Naive thymus-derived CD8-positive, alpha-beta T cell (primary cell): ENCODE results near the gene HDGF. TPM values are rescaled to one million over a fixed set of nuclear protein-coding genes. Genes with fewer than 3 reads are reported as not detected.

ENCODE experiments used
- ATAC-seq, 2 donors: fragments of 150-1000 bp; cut with Tn5 transposase in 1 of 2; sonication (Bioruptor Pico), chemical (Tn5 transposase) in 1 of 2; 1 replicate in 1 of 2; 2 replicates in 1 of 2; pipeline ENCODE4 v1.10.0; 2021; ENCODE audit warnings: mild to moderate bottlenecking in 2 of 2, moderate library complexity in 2 of 2
- POLR2A ChIA-PET: fragments of 350-600 bp; sonication (Branson Sonifier 250); formaldehyde crosslinking; loops from one replicate; lab custom pipeline; 2021; ENCODE audit warnings: antibody characterized with exemption; lab: Charles Lee
- DNase-seq, 10 donors: peaks; one replicate each; pipeline versions ENCODE4 v3.0.0 to v3.0.0-alpha.2; 2020 to 2022
- H3K27ac Mint-ChIP-seq, 10 donors: one replicate each; pipeline ENCODE4 v1.8.0; 2020 to 2022; ENCODE audit warnings: mild to moderate bottlenecking in 10 of 10, mixed read lengths in 10 of 10, moderate library complexity in 4 of 10, inconsistent platforms in 1 of 10
- H3K27me3 Mint-ChIP-seq, 5 donors: one replicate each; pipeline ENCODE4 v1.8.0; 2021 to 2022; ENCODE audit warnings: mixed read lengths in 5 of 5
- H3K36me3 Mint-ChIP-seq, 3 donors: one replicate each; pipeline ENCODE4 v1.8.0; 2020 to 2022; ENCODE audit warnings: mixed read lengths in 3 of 3, mild to moderate bottlenecking in 2 of 3, inconsistent platforms in 1 of 3
- H3K4me1 Mint-ChIP-seq, 4 donors: one replicate each; pipeline ENCODE4 v1.8.0; 2021 to 2022; ENCODE audit warnings: mixed read lengths in 4 of 4
- H3K4me3 Mint-ChIP-seq, 10 donors: one replicate each; pipeline ENCODE4 v1.8.0; 2020 to 2022; ENCODE audit warnings: mild to moderate bottlenecking in 10 of 10, mixed read lengths in 10 of 10, moderate library complexity in 6 of 10, inconsistent platforms in 1 of 10
- H3K9me3 Mint-ChIP-seq, 9 donors: one replicate each; pipeline ENCODE4 v1.8.0; 2020 to 2022; ENCODE audit warnings: mixed read lengths in 9 of 9, mild to moderate bottlenecking in 3 of 9, inconsistent platforms in 1 of 9, moderate library complexity in 1 of 9
- polyA plus RNA-seq, 3 donors: library from polyadenylated mRNA; unstranded; fragments of 300-500 nt; fragmentation: Illumina TruSeq; gene quantifications; one replicate each; pipeline ENCODE4 v1.2.3, GENCODE V29; 2021
- total RNA-seq, 8 experiments: library from RNA in 2 of 8; stranded (reverse) in 2 of 8; gene quantifications; one replicate each; pipeline ENCODE4 v1.2.3 and lab custom pipeline; 2021 to 2026

Gene HDGF
- total and polyA plus RNA-seq, 5 experiments from 2014 or later = 25.0 to 103 (median 50.1) TPM

DNA sequence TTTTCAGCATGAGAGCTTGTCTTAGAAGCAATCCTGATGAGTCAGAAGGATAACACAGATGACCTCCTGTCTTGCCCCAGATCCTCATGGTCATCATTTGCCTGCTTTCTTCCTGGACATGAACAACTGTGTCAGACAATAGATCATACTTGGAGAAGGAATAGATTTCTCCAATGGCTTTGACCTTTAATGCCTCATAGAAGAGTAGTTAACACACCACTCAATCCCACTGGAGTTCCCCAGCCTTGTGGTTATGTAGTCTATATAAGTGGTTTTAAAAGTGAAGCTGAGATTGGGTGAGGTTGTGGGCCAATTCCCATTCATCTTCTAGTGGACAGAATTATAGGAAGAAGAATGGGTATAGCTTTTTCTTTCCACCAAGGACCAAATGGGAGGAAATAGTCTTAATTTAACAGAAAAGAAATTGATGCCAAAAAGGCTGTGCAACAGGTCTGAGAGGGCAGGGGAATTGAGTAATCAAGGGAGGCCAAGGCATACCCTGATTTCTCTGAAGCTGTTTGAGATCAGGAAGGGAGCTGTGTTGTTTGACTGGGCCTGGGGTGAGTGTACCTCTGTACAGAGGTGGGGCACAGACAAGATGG lies 30.2 kb upstream of the HDGF start:
- ATAC-seq = no peak
- Mint-ChIP-seq H3K27me3 (no peaks in the 10 kb centered on the region), H3K27ac (peak overlapping the region in 4 of 10 donors; percentile 13 to 56 (median 36)), H3K4me1 (peaks cover 22 to 42% (median 33%) of the 10 kb centered on the region in 4 donors), H3K4me3 (no peak overlapping the region), H3K9me3 (no peaks in the 10 kb centered on the region), H3K36me3 (peaks cover 5 to 68% (median 16%) of the 10 kb centered on the region in 3 donors)
- POLR2A ChIA-PET = interaction anchor here (0.5 to 1.1 kb wide), 2 partner anchors 11 to 68 kb away, joined by 3 read pairs; no protein-coding TSS in a partner anchor
- DNase-seq = no peak

DNA sequence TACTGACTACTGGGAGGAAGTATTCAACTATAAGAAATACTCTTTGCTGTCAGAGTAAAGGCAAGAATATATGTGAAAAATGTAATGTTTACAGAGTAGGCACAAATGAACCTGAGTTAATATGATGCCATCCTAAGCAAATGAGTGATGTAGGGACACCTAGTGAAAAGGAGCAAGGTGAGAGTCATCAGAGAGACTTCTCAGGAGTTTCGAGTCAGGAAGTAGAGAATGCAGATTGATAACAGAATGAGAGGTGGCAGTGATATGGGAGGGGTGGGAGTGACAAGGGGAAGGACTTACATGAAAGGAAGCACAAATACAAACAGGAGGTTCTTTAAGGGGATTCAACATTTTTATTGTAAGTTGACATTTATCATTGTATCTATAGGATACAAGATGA lies 26.1 kb upstream of the HDGF start:
- DNase-seq (no peak), ATAC-seq (peak in 1 of 2 donors; percentile 35)
- Mint-ChIP-seq H3K4me3 (peak overlapping the region in 5 of 10 donors; percentile 1 to 29 (median 16)), H3K27ac (peak overlapping the region; percentile 8 to 70 (median 52)), H3K27me3 (no peaks in the 10 kb centered on the region), H3K4me1 (peaks cover 27 to 62% (median 50%) of the 10 kb centered on the region in 4 donors), H3K9me3 (no peaks in the 10 kb centered on the region), H3K36me3 (peaks cover 5 to 48% (median 9%) of the 10 kb centered on the region in 3 donors)
- POLR2A ChIA-PET = no interaction called here

DNA sequence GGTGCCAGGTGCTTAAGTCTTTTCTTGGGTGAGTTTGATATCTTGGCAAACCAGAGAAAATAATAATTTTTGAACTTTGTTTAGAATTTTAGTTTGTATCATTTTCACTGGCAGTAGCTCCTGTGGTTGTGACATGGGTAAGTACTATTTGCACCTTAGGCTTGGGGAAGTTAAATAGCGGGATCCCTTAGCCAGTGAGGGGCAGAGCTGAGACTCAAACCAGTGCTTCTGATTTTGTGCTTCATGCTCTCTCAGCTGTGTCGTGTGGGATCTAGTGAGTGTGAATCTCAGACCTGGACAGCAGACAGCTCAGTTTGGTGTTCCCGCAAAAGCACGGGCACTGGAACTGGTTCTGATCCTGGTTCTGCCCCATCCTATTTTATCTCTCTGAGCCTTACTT lies 25.5 kb upstream of the HDGF start:
- peak overlapping the region in 9 of 10 donors; percentile 1 to 70 (median 14) for H3K27ac Mint-ChIP-seq
- POLR2A ChIA-PET = no interaction called here

DNA sequence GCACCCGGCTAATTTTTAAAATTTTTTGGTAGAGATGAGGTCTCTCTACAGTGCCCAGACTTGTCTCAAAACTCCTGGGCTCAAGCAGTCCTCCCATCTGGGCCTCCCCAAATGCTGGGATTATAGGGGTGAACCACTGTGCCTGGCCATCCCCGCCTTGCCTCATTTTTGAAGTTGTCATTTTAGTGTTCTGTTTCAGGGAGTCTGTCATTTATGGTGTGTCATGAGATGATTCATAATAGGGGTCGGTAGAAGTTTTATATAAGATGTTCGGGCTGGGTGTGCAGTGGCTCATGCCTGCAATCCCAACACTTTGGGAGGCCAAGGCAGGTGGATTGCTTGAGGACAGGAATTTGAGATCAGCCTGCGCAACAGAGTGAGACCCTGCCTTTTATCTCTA lies 24.3 kb upstream of the HDGF start:
- DNase-seq (no peak), ATAC-seq (no peak)
- H3K36me3 Mint-ChIP-seq = peaks cover 0 to 43% (median 4%) of the 10 kb centered on the region in 3 donors
- no peaks in the 10 kb centered on the region for H3K27me3 Mint-ChIP-seq
- H3K27ac Mint-ChIP-seq = peak overlapping the region in 6 of 10 donors; percentile 15 to 75 (median 44)
- POLR2A ChIA-PET = interaction anchor here (0.7 kb wide), 1 partner anchor 1047 kb away, joined by 6 read pairs; no protein-coding TSS in a partner anchor
- peak overlapping the region in 2 of 10 donors; percentile 1 to 31 for H3K4me3 Mint-ChIP-seq
- no peaks in the 10 kb centered on the region for H3K9me3 Mint-ChIP-seq
- H3K4me1 Mint-ChIP-seq = peaks cover 27 to 60% (median 58%) of the 10 kb centered on the region in 4 donors

More for the DNA sequence above, 25.5 kb upstream of the HDGF start:
- Mint-ChIP-seq H3K27me3 (no peaks in the 10 kb centered on the region), H3K36me3 (peaks cover 5 to 48% (median 5%) of the 10 kb centered on the region in 3 donors), H3K4me3 (peak overlapping the region in 1 of 10 donors; percentile 65), H3K9me3 (no peaks in the 10 kb centered on the region), H3K4me1 (peaks cover 27 to 63% (median 55%) of the 10 kb centered on the region in 4 donors)
- DNase-seq (no peak), ATAC-seq (no peak)

DNA sequence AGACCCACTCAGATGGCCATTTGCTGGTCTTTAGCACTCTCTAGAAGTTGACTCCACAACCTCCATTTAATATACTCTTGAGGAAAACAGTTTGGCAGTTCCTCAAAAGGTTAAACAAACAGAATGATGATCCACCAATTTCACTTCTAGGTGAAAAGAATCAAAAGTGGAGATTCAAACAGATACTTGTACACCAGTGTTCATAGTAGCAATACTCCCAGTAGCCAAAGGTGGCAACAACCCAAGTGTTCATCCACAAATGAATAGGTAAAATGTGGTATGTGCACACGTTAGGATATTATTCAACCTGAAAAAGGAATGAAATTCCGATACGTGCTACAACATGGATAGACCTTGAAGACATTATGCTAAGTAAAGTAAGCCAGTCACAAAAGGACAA lies 22.1 kb upstream of the HDGF start:
- POLR2A ChIA-PET = no interaction called here

DNA sequence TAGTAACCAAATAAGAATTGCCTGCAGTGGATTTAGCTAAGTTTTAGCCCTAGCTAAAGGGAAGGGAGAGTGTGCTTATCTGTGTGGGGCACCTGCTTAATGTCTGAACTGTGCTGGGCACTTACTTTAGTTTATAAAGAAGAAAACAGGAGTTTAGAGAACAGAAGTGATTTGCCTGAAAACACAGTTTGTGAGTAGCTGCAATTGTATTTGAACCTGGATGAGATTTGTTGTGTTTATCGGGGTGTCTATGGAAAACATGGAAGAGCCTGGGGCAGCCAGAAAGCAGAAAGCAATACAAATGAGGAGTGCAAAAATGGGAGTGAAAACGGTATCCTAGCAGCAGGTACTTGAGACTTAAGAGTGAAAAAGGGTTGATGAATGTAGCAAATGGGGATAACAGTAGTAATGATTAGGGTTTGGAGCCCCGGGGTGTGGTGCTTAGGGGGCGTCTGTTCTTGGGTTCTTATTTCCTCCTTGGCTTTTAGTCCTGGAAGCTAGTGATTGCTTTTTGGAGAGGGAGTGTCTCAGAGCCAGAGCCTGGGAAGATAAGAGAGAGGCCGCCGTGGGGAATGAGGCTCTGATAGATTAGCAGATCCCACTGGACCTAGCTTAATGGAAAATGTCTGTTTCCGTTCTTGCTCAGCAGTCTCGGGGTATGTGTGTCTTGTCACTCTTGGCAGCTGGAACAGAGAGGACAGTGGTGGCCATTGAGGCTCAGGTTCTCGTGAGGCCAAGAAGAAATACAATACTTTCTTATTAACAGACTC lies 21.4 kb upstream of the HDGF start:
- peak overlapping the region in 4 of 10 donors; percentile 3 to 40 (median 34) for H3K27ac Mint-ChIP-seq
- H3K36me3 Mint-ChIP-seq = peaks cover 0 to 46% (median 8%) of the 10 kb centered on the region in 3 donors
- H3K4me1 Mint-ChIP-seq = peaks cover 37 to 79% (median 76%) of the 10 kb centered on the region in 4 donors
- no peaks in the 10 kb centered on the region for H3K9me3 Mint-ChIP-seq
- no peak for DNase-seq
- H3K27me3 Mint-ChIP-seq = no peaks in the 10 kb centered on the region
- no peak for ATAC-seq
- POLR2A ChIA-PET = interaction anchor here (0.8 kb wide), 1 partner anchor 44 kb away, joined by 3 read pairs; the partner anchor contains the start of gene SH2D2A
- peak overlapping the region in 1 of 10 donors; percentile 21 for H3K4me3 Mint-ChIP-seq

More for the DNA sequence above, 22.1 kb upstream of the HDGF start:
- peaks cover 0 to 51% (median 8%) of the 10 kb centered on the region in 3 donors for H3K36me3 Mint-ChIP-seq
- peaks cover 37 to 78% (median 77%) of the 10 kb centered on the region in 4 donors for H3K4me1 Mint-ChIP-seq
- ATAC-seq (peak; percentile 36 to 40), DNase-seq (no peak)
- peak overlapping the region in 3 of 10 donors; percentile 10 to 39 (median 38) for H3K27ac Mint-ChIP-seq
- H3K27me3 Mint-ChIP-seq = no peaks in the 10 kb centered on the region
- peak overlapping the region in 1 of 10 donors; percentile 18 for H3K4me3 Mint-ChIP-seq
- H3K9me3 Mint-ChIP-seq = no peaks in the 10 kb centered on the region

DNA sequence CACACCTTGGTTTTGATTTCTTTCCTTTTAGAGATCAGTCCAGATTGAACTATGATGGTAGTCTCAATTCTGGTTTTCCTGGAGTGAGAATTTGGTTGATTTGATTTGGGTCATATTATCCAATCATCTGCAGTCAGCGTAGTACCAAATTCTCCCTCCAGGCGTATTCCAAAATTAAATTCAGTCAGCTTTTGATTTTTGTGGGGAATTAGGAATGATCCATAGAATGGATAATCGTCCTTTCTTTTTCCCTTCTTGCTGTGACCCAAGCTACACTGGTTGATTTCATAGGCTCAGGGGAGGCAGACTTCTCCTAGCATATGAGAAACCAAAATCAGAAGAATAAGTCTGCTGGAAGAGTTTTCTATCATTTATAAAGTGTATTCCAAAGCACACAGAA lies 20.7 kb upstream of the HDGF start:
- Mint-ChIP-seq H3K4me3 (no peak overlapping the region), H3K4me1 (peaks cover 32 to 72% (median 69%) of the 10 kb centered on the region in 4 donors), H3K36me3 (peaks cover 0 to 44% (median 8%) of the 10 kb centered on the region in 3 donors), H3K27me3 (no peaks in the 10 kb centered on the region), H3K9me3 (no peaks in the 10 kb centered on the region), H3K27ac (peak overlapping the region in 2 of 10 donors; percentile 28 to 72)
- POLR2A ChIA-PET = interaction anchor here (0.5 to 0.8 kb wide), 3 partner anchors 44 to 389 kb away, joined by 3 read pairs; partner anchors contain the start of gene SH2D2A
- DNase-seq = no peak
- ATAC-seq = no peak

DNA sequence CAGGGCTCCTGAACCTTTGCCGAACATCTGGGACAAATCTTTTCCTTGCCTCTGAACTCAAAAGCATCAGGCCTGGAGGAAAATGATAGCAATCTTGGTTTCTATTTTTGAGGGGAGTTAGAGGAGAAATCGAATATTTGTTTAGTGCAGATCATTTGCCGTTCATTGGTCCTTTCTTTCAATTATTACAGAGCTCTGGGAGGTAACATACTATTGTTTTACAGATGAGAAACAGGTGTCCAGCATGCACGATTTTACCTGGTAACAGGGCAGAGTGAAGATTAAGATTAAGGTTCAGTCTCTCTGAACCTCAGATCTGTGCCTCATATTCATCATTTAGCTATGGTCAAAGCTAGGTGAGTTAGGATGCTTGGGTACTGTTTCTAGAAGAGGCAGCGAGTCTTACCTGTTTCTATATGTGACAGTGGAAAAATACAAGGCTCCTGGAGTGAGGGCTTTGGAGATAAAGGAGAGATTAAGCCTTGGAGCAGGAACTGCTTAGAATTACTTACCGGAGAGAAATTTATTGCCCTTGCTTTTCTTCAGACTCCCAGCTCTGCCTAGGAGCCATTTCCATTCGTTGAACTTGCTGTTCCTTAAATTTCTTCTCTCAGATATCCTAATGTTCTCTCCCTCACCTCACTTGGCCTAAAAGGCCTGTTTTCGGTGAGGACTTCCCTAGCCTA lies 17.3 kb upstream of the HDGF start:
- H3K36me3 Mint-ChIP-seq = peaks cover 0 to 37% (median 8%) of the 10 kb centered on the region in 3 donors
- H3K27me3 Mint-ChIP-seq = no peaks in the 10 kb centered on the region
- POLR2A ChIA-PET = interaction anchor here (0.8 to 4.6 kb wide), 5 partner anchors 16 to 43 kb away, joined by 3 to 104 read pairs (median 35); partner anchors contain the start of genes HDGF, ISG20L2, METTL25B and MRPL24
- ATAC-seq (no peak), DNase-seq (no peak)
- H3K27ac Mint-ChIP-seq = peak overlapping the region in 2 of 10 donors; percentile 60 to 71
- H3K4me3 Mint-ChIP-seq = no peak overlapping the region
- no peaks in the 10 kb centered on the region for H3K9me3 Mint-ChIP-seq
- peaks cover 34 to 55% (median 52%) of the 10 kb centered on the region in 4 donors for H3K4me1 Mint-ChIP-seq

DNA sequence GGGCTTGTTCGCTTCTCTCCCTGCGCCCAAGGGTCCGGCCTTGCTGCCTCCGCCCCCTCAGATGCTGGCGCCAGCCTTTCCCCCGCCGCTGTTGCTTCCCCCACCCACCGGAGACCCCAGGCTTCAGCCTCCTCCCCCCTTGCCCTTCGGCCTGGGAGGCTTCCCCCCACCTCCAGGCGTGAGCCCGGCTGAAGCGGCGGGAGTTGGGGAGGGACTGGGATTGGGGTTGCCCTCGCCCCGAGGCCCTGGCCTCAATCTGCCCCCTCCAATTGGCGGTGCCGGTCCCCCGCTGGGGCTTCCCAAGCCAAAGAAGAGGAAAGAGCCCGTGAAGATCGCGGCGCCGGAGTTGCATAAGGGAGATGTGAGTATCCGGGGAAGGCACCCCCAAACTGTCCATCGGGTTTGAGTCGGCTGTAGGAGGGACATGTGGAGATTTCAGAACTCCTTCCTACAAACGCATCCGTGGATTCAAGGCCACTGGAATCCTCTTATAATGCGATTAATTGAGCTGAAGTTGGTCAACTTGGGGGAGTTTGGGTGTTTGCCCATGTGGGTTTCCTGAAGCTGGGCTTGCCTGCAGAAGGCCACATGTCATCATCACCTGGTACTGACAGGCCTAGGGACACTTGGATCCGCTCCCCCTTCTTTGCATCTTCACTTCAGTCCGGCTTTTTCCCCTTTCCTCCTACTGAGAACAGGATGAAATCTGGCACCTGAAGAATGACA lies 16.6 kb upstream of the HDGF start:
- POLR2A ChIA-PET = interaction anchor here (0.8 to 4.6 kb wide), 11 partner anchors 10 to 485 kb away, joined by 3 to 104 read pairs (median 4); partner anchors contain the start of genes CRABP2, HDGF, ISG20L2 and METTL25B
- no peaks in the 10 kb centered on the region for H3K9me3 Mint-ChIP-seq

DNA sequence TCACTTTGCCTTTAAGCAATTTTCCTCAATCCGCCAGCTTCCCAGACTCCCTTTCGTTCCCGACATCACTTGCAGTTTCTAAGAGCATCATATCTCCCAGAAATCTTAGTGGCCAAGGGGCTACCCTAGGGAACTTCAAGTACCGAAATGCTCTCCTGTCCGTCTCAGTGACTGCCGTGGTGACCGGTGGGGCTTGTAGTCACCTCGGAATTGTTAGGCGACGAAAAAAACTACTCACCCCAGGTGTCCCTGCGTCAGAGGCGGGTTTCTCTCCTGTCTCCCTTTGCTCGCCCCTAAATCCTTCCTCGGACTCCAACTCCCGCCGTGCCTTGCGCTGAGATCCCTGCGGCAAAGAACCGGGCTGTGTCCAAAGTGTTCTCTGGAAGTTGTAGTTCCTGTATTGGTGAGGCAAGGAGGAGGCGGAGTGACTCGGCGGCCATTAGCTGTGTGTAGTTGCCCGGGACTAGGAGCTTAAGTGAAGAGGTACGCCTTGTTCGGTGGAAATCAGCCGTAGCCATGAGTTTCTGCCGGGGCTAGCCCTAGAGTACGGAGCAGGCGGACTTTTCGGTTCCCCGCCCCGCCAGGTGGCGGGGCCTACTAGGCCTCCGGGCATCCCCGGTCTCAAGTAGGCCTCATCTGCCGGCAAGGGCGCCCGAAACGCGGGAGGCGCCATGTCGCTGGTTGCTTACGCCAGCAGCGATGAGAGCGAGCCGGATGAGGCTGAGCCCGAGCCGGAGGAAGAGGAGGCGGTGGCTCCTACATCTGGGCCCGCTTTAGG lies 15.8 kb upstream of the HDGF start, which contains the start of gene PRCC:
Gene PRCC (plus strand): TSS at position 435 of the 778 bp plus-strand sequence. CDS start 237 bp downstream, at position 672.
- POLR2A ChIA-PET = interaction anchor here (0.7 to 4.6 kb wide), 14 partner anchors 9 to 484 kb away, joined by 3 to 104 read pairs (median 4); partner anchors contain the start of genes CRABP2, HDGF, ISG20L2 and METTL25B
- Mint-ChIP-seq H3K27ac (peak within 1 kb of the TSS in 1 of 10 donors; percentile 71), H3K27me3 (no peaks in the 10 kb centered on the region), H3K4me3 (no peak within 1 kb of the TSS), H3K36me3 (peaks cover 0 to 23% (median 5%) of the 10 kb centered on the region in 3 donors), H3K9me3 (no peaks in the 10 kb centered on the region), H3K4me1 (peaks cover 25 to 40% (median 37%) of the 10 kb centered on the region in 4 donors)
- peak; percentile 83 to 99 (median 98) for DNase-seq
- ATAC-seq = peak; percentile 92 to 93

More for the DNA sequence above, 16.6 kb upstream of the HDGF start:
- ATAC-seq = peak in 1 of 2 donors; percentile 10
- H3K27me3 Mint-ChIP-seq = no peaks in the 10 kb centered on the region
- H3K36me3 Mint-ChIP-seq = peaks cover 0 to 31% (median 5%) of the 10 kb centered on the region in 3 donors
- H3K4me3 Mint-ChIP-seq = no peak overlapping the region
- DNase-seq = peak in 6 of 10 donors; percentile 20 to 38 (median 28)
- peak overlapping the region in 1 of 10 donors; percentile 71 for H3K27ac Mint-ChIP-seq
- peaks cover 29 to 48% (median 45%) of the 10 kb centered on the region in 4 donors for H3K4me1 Mint-ChIP-seq
